Esophagus muscularis mucosa (tissue), 3 donors: Measurements from ENCODE around the gene PNPLA7.

Experiments used
- CTCF ChIP-seq, 3 experiments: fragments of 200-600 bp in 2 of 3; fragments of 450-650 bp in 1 of 3; sonication (generic) in 2 of 3; IDR thresholded peaks; one replicate each; pipeline ENCODE4 v1.5.1; 2017 to 2019; ENCODE audit warnings: antibody characterized with exemption in 3 of 3, mild to moderate bottlenecking in 2 of 3, moderate library complexity in 1 of 3
- POLR2A ChIP-seq: fragments of 450-650 bp; IDR thresholded peaks from one replicate; pipeline ENCODE4 v1.6.1; 2017; ENCODE audit warnings: antibody characterized with exemption, moderate library complexity, mild to moderate bottlenecking, low read depth

- TF ChIP-seq CTCF (IDR thresholded peaks at IDR 0.05) (no peak), POLR2A (no peak)
These were observed 117.4 kb downstream of the PNPLA7 start for GRCh38 chr9:137432687-137433348.
